IMR-90 (cell line): Measurements from ENCODE around the gene SLC44A4. TPM values are rescaled to one million over a fixed set of nuclear protein-coding genes. Genes with fewer than 3 reads are reported as not detected.

ENCODE experiments used
- ATAC-seq: fragments of 200-7000 bp; cut with Tn5 transposase; 2 replicates; pipeline ENCODE4 v1.9.1; 2020; ENCODE audit warnings: low read depth, mild to moderate bottlenecking, moderate library complexity
- BruUV-seq: library from RNA; stranded (reverse); fragments of 400-500 nt; replicated peaks from 2 replicates; lab custom pipeline; 2021; lab: Mats Ljungman, UMichigan
- CTCF ChIA-PET: fragments of 300-600 bp; formaldehyde crosslinking; extraction: SDS; loops from one replicate; lab custom pipeline; 2021; ENCODE audit warnings: antibody characterized with exemption; lab: Yijun Ruan, JAX
- POLR2A ChIA-PET: fragments of 300-600 bp; sonication (Branson Sonifier 250); formaldehyde crosslinking; loops from one replicate; lab custom pipeline; 2022; ENCODE audit warnings: antibody characterized with exemption; ENCODE audit not compliant: unreplicated experiment; lab: Charles Lee
- DNase-seq: peaks from one replicate; pipeline ENCODE4 v3.0.0; 2013
- H2AFZ ChIP-seq: replicated peaks from 2 replicates; pipeline ENCODE3; 2013; ENCODE audit warnings: low read length, mild to moderate bottlenecking; ENCODE audit not compliant: poor library complexity
- H2AK5ac ChIP-seq: 2 replicates; pipeline ENCODE4 v1.6.1; 2013; ENCODE audit warnings: low read depth, low read length, inconsistent platforms
- H2AK9ac ChIP-seq: replicated peaks from 2 replicates; pipeline ENCODE3; 2013; ENCODE audit warnings: mild to moderate bottlenecking, low read depth, low read length, moderate library complexity; ENCODE audit not compliant: poor library complexity
- H2BK120ac ChIP-seq: 2 replicates; pipeline ENCODE4 v1.6.1; 2013; ENCODE audit warnings: low read depth, low read length, inconsistent platforms
- H2BK15ac ChIP-seq: 3 replicates; pipeline ENCODE4 v1.6.1; 2013; ENCODE audit warnings: low read depth, low read length, inconsistent platforms
- H2BK20ac ChIP-seq: 2 replicates; pipeline ENCODE4 v1.6.1; 2013; ENCODE audit warnings: low read depth, mild to moderate bottlenecking, inconsistent platforms, low read length, moderate library complexity
- H2BK5ac ChIP-seq: 2 replicates; pipeline ENCODE4 v1.6.1; 2013; ENCODE audit warnings: mild to moderate bottlenecking, low read depth, low read length, inconsistent platforms; ENCODE audit not compliant: poor library complexity, severe bottlenecking
- H3K14ac ChIP-seq: replicated peaks from 2 replicates; pipeline ENCODE4 v1.6.1; 2013; ENCODE audit warnings: low read depth, low read length, inconsistent platforms
- H3K18ac ChIP-seq: 2 replicates; pipeline ENCODE4 v1.6.1; 2013; ENCODE audit warnings: low read depth, low read length, control low read depth
- H3K23ac ChIP-seq: 2 replicates; pipeline ENCODE4 v1.6.1; 2013; ENCODE audit warnings: low read depth, low read length, inconsistent platforms
- H3K27ac ChIP-seq: 2 replicates; pipeline ENCODE4 v1.5.1; 2013; ENCODE audit warnings: mild to moderate bottlenecking, control low read depth, low read length; ENCODE audit not compliant: insufficient read depth
- H3K27me3 ChIP-seq: 2 replicates; pipeline ENCODE4 v1.6.1; 2013; ENCODE audit warnings: low read length; ENCODE audit not compliant: control insufficient read depth, insufficient read depth
- H3K36me3 ChIP-seq: 2 replicates; pipeline ENCODE4 v1.6.1; 2013; ENCODE audit warnings: low read length, mixed read lengths; ENCODE audit not compliant: control insufficient read depth, insufficient read depth
- H3K4ac ChIP-seq: 2 replicates; pipeline ENCODE4 v1.6.1; 2013; ENCODE audit warnings: low read depth, low read length, inconsistent platforms
- H3K4me1 ChIP-seq: 2 replicates; pipeline ENCODE4 v1.6.1; 2013; ENCODE audit warnings: low read length, mixed read lengths; ENCODE audit not compliant: control insufficient read depth, insufficient read depth
- H3K4me2 ChIP-seq: 2 replicates; pipeline ENCODE4 v1.6.1; 2013; ENCODE audit warnings: low read depth, mild to moderate bottlenecking, control low read depth, low read length, moderate library complexity
- H3K4me3 ChIP-seq: 2 replicates; pipeline ENCODE4 v1.5.1; 2013; ENCODE audit warnings: low read depth, mild to moderate bottlenecking, control low read depth, low read length, moderate library complexity; ENCODE audit not compliant: insufficient read depth
- H3K56ac ChIP-seq: 2 replicates; pipeline ENCODE4 v1.6.1; 2013; ENCODE audit warnings: low read length, inconsistent platforms; ENCODE audit not compliant: insufficient read depth; ENCODE audit errors: extremely low read depth
- H3K79me1 ChIP-seq, 2 experiments: 2 replicates each; pipeline ENCODE4 v1.6.1; 2013; ENCODE audit warnings: low read length in 2 of 2, inconsistent platforms in 1 of 2, low read depth in 1 of 2
- H3K9ac ChIP-seq: 2 replicates; pipeline ENCODE4 v1.6.1; 2013; ENCODE audit warnings: low read depth, low read length, control low read depth
- H3K9me1 ChIP-seq: 2 replicates; pipeline ENCODE4 v1.6.1; 2013; ENCODE audit warnings: low read length, inconsistent platforms; ENCODE audit not compliant: insufficient read depth
- H3K9me3 ChIP-seq: 2 replicates; pipeline ENCODE4 v1.6.1; 2013; ENCODE audit warnings: low read length; ENCODE audit not compliant: control insufficient read depth, insufficient read depth
- H4K20me1 ChIP-seq: 2 replicates; pipeline ENCODE4 v1.6.1; 2013; ENCODE audit warnings: low read length, inconsistent platforms; ENCODE audit not compliant: insufficient read depth
- H4K5ac ChIP-seq: 2 replicates; pipeline ENCODE4 v1.6.1; 2013; ENCODE audit warnings: mild to moderate bottlenecking, low read depth, low read length, control low read depth
- H4K8ac ChIP-seq, 2 experiments: 2 replicates each; pipeline ENCODE4 v1.6.1; 2013; ENCODE audit warnings: low read depth in 2 of 2, low read length in 2 of 2, control low read depth in 1 of 2, inconsistent platforms in 1 of 2
- H4K91ac ChIP-seq: 2 replicates; pipeline ENCODE4 v1.6.1; 2013; ENCODE audit warnings: low read depth, low read length, inconsistent platforms; ENCODE audit not compliant: insufficient read depth
- BHLHE40 ChIP-seq: fragments of 150-350 bp; IDR thresholded peaks from 2 replicates; pipeline ENCODE4 v1.6.1; 2016; ENCODE audit warnings: mild to moderate bottlenecking, low read depth, low read length
- CEBPB ChIP-seq: IDR thresholded peaks from 2 replicates; pipeline ENCODE4 v1.6.1; 2012; ENCODE audit warnings: low read depth, low read length, improper control_type of control experiment
- FOS ChIP-seq: fragments of 150-350 bp; IDR thresholded peaks from 2 replicates; pipeline ENCODE4 v1.6.1; 2016; ENCODE audit warnings: low read depth, low read length
- MAFK ChIP-seq: IDR thresholded peaks from 2 replicates; pipeline ENCODE4 v1.6.1; 2012; ENCODE audit warnings: low read depth, low read length, improper control_type of control experiment
- MAZ ChIP-seq: IDR thresholded peaks from 2 replicates; pipeline ENCODE4 v1.6.1; 2012; ENCODE audit warnings: low read depth, mild to moderate bottlenecking, low read length, improper control_type of control experiment, moderate library complexity, borderline replicate concordance
- MXI1 ChIP-seq: IDR thresholded peaks from 2 replicates; pipeline ENCODE4 v1.6.1; 2012; ENCODE audit warnings: low read depth, mild to moderate bottlenecking, low read length, moderate library complexity, borderline replicate concordance
- POLR2A ChIP-seq: IDR thresholded peaks from 2 replicates; pipeline ENCODE4 v1.6.1; 2012; ENCODE audit warnings: mild to moderate bottlenecking, low read depth, low read length
- RAD21 ChIP-seq: IDR thresholded peaks from 2 replicates; pipeline ENCODE4 v1.6.1; 2012; ENCODE audit warnings: low read length, improper control_type of control experiment
- RCOR1 ChIP-seq: IDR thresholded peaks from 2 replicates; pipeline ENCODE4 v1.6.1; 2012; ENCODE audit warnings: mild to moderate bottlenecking, low read length, improper control_type of control experiment; ENCODE audit not compliant: insufficient replicate concordance
- RFX5 ChIP-seq: IDR thresholded peaks from 2 replicates; pipeline ENCODE4 v1.8.0; 2012; ENCODE audit warnings: low read depth, mild to moderate bottlenecking, low read length, moderate library complexity
- WGBS, 2 experiments: methylation state at CpG; one replicate each; pipeline versions ENCODE4 v1.1.5 to v1.1.7; 2013; ENCODE audit warnings: missing lambda C conversion rate in 2 of 2; ENCODE audit not compliant: insufficient read length in 1 of 2; ENCODE audit errors: extremely low coverage in 2 of 2; 5-methylcytosine and 5-hydroxymethylcytosine counted together
- dilution Hi-C: fragments of 300-500 bp; cut with HindIII; formaldehyde crosslinking; loops from one replicate; pipeline ENCODE4 v1.14.3; 2018; ENCODE audit warnings: low sequenced_read_pairs; ENCODE audit not compliant: unreplicated experiment
- in situ Hi-C: fragments of 300-500 bp; cut with MboI; formaldehyde crosslinking; loops from 3 replicates; pipeline ENCODE4 v1.14.3; 2019; ENCODE audit warnings: low sequenced_read_pairs, inconsistent platforms, mixed read lengths
- intact Hi-C: fragments of 100-400 bp; cut with micrococcal nuclease; formaldehyde crosslinking; loops from 2 replicates; pipeline ENCODE4 v1.10.0; 2022
- polyA plus RNA-seq, 3 experiments: library from polyadenylated mRNA; depleted of rRNA; stranded (reverse); fragments of >200 nt; gene quantifications; 2 replicates each; pipeline ENCODE4 v1.2.3, GENCODE V29; 2012; ENCODE audit warnings: low replicate concordance in 1 of 3
- total RNA-seq: library from RNA; depleted of rRNA; stranded (reverse); fragments of >200 nt; gene quantifications from 2 replicates; pipeline ENCODE4 v1.2.3, GENCODE V29; 2012
- TF ChIP-seq, protein P1 (sequence below): fragments of 150-350 bp; IDR thresholded peaks from 2 replicates; pipeline ENCODE4 v1.6.1; 2017; ENCODE audit warnings: mild to moderate bottlenecking, antibody characterized with exemption, low read length, low read depth
- TF ChIP-seq, protein P2 (sequence below): fragments of 150-350 bp; IDR thresholded peaks from 2 replicates; pipeline ENCODE4 v1.6.1; 2016; ENCODE audit warnings: low read depth, mild to moderate bottlenecking, low read length, moderate library complexity, borderline replicate concordance

The SLC44A4 gene
- total and polyA plus RNA-seq, 2 of the 4 experiments (the other 2 are of a cell fraction): 0.14 to 0.36 TPM

DNA sequence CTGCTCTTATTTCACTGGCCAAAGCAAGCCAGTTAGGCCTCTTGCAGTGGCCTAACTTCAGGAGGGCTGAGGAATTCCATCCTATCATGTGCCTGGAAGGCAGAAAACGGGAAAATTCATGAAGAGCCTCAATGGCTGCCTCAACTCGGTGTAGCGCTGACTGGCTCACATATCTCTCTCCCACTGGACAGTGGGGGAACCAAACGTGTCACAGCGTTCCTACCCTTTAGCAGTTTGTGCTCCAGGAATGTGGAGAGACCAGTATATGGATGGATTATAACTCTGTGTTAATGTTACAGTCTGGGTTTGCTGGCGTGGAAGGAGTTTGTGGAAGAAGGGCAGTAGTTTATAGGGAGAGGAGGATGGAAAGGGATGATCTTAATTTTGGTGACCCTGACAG is 37.0 kb upstream of the SLC44A4 start:
- dilution Hi-C loops: no loop called here
- no peak for ATAC-seq

More for the DNA sequence above, 37.0 kb upstream of the SLC44A4 start:
- no peak overlapping the region for H3K23ac ChIP-seq
- H3K4me3 ChIP-seq: no peak overlapping the region
- H3K14ac ChIP-seq: no peak overlapping the region
- H3K9ac ChIP-seq: no peak overlapping the region
- no peak overlapping the region for H4K5ac ChIP-seq
- POLR2A ChIA-PET: no interaction called here
- BruUV-seq: no TSS peak
- no peak overlapping the region for H3K56ac ChIP-seq
- no peak overlapping the region for H3K27ac ChIP-seq
- no peaks in the 10 kb centered on the region for H3K36me3 ChIP-seq
- DNase-seq: no peak
- no peak overlapping the region for H2AK9ac ChIP-seq
- H3K18ac ChIP-seq: no peak overlapping the region
- H4K20me1 ChIP-seq: no peaks in the 10 kb centered on the region
- CTCF ChIA-PET: no interaction called here
- no peak overlapping the region for H3K4ac ChIP-seq
- H2BK15ac ChIP-seq: no peak overlapping the region
- H4K8ac ChIP-seq: no peak overlapping the region
- intact Hi-C loops: no loop called here
- H2BK120ac ChIP-seq: no peak overlapping the region; the same call in 1 of the 2 replicates
- WGBS, 2 experiments: 80% methylated on average over 3 of the region's 6 CpGs; no CpG with 5 or more reads in 1 of the 2 experiments
- peak overlapping the region; percentile 13; the same call in 1 of the 2 replicates for H2AK5ac ChIP-seq
- H3K9me3 ChIP-seq: no peaks in the 10 kb centered on the region
- H3K79me1 ChIP-seq: no peaks in the 10 kb centered on the region
- TF ChIP-seq BHLHE40 (no peak), FOS (no peak), MXI1 (no peak), MAFK (no peak), RAD21 (no peak), CEBPB (no peak), RCOR1 (no peak), POLR2A (no peak), RFX5 (no peak), MAZ (no peak)
- TF ChIP-seq, protein P1, sequence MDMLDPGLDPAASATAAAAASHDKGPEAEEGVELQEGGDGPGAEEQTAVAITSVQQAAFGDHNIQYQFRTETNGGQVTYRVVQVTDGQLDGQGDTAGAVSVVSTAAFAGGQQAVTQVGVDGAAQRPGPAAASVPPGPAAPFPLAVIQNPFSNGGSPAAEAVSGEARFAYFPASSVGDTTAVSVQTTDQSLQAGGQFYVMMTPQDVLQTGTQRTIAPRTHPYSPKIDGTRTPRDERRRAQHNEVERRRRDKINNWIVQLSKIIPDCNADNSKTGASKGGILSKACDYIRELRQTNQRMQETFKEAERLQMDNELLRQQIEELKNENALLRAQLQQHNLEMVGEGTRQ: no peak
- TF ChIP-seq, protein P2, sequence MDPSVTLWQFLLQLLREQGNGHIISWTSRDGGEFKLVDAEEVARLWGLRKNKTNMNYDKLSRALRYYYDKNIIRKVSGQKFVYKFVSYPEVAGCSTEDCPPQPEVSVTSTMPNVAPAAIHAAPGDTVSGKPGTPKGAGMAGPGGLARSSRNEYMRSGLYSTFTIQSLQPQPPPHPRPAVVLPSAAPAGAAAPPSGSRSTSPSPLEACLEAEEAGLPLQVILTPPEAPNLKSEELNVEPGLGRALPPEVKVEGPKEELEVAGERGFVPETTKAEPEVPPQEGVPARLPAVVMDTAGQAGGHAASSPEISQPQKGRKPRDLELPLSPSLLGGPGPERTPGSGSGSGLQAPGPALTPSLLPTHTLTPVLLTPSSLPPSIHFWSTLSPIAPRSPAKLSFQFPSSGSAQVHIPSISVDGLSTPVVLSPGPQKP: no peak
- no peak overlapping the region for H4K91ac ChIP-seq
- H3K4me2 ChIP-seq: no peak overlapping the region
- no peak overlapping the region; the same call in 1 of the 2 replicates for H2BK20ac ChIP-seq
- peaks cover 9% of the 10 kb centered on the region; the same call in 1 of the 2 replicates for H3K9me1 ChIP-seq
- peaks cover 7% of the 10 kb centered on the region; the same call in 1 of the 2 replicates for H3K4me1 ChIP-seq
- H2AFZ ChIP-seq: no peak overlapping the region
- H3K27me3 ChIP-seq: no peaks in the 10 kb centered on the region
- in situ Hi-C loops: no loop called here
- no peak overlapping the region for H2BK5ac ChIP-seq
